Ovary (tissue), 3 donors: ENCODE data around the gene AFF3.
"Not testable (repeated sequence)": the region's sequence is repeated elsewhere in the genome, so short reads cannot be mapped to it uniquely, and the experiment has no call there.

Experiments used
- CTCF ChIP-seq, 3 donors: fragments of 450-650 bp in 2 of 3; fragments of 200-600 bp in 1 of 3; IDR thresholded peaks; one replicate each; pipeline versions ENCODE4 v1.5.1 to v1.8.0; 2016 to 2022; ENCODE audit warnings: antibody characterized with exemption in 3 of 3, mild to moderate bottlenecking in 1 of 3
- POLR2A ChIP-seq: fragments of 450-650 bp; IDR thresholded peaks from one replicate; pipeline ENCODE4 v1.6.1; 2017; ENCODE audit warnings: antibody characterized with exemption, mild to moderate bottlenecking, moderate library complexity
- donor health status: DM: no; HTN: no; CAD: no.

GRCh38 chr2:100098855-100099254 is 43.5 kb downstream of the AFF3 start:
- TF ChIP-seq CTCF (IDR thresholded peaks at IDR 0.05); POLR2A: not testable (repeated sequence)
